ENCODE measurements around the gene SERPINH1.

SERPINH1 gene

GRCh38 chr11:75518771-75519653 lies 43.0 kb upstream of the SERPINH1 start:
- TF ChIP-seq CTCF (IDR thresholded peaks at IDR 0.05; ENCODE audit: insufficient read depth, low read length): no peak
- no peak for TF ChIP-seq REST (IDR thresholded peaks at IDR 0.05; ENCODE audit: insufficient replicate concordance, low read depth)
- TF ChIP-seq POLR2AphosphoS5 (IDR thresholded peaks at IDR 0.05; ENCODE audit: low read depth): no peak
- TF ChIP-seq SPI1 (IDR thresholded peaks at IDR 0.05; ENCODE audit: borderline replicate concordance, low read depth): no peak
- no peak for TF ChIP-seq GABPA (IDR thresholded peaks at IDR 0.05; ENCODE audit: low read depth)
- DNase-seq (ENCODE audit: low read depth in 1 of 2, low spot score in 1 of 2): no peak
- Histone ChIP-seq H3K4me3 (replicated peaks; ENCODE audit: insufficient read depth, low read length) (no peak overlapping the region), H3K27me3 (ENCODE audit: insufficient read depth, poor library complexity, severe bottlenecking) (peaks cover 14% of the 10 kb centered on the region), H3K27ac (replicated peaks) (no peak overlapping the region)

GRCh38 chr11:75520688-75521087 lies 41.4 kb upstream of the SERPINH1 start:
- Histone ChIP-seq H3K4me3 (replicated peaks; ENCODE audit: insufficient read depth, low read length) (no peak overlapping the region), H3K27ac (replicated peaks) (no peak overlapping the region), H3K27me3 (ENCODE audit: insufficient read depth, poor library complexity, severe bottlenecking) (peaks cover 28% of the 10 kb centered on the region)
- DNase-seq (ENCODE audit: low read depth in 1 of 2, low spot score in 1 of 2): no peak
- TF ChIP-seq GABPA (IDR thresholded peaks at IDR 0.05; ENCODE audit: low read depth): no peak
- no peak for TF ChIP-seq SPI1 (IDR thresholded peaks at IDR 0.05; ENCODE audit: borderline replicate concordance, low read depth)
- TF ChIP-seq REST (IDR thresholded peaks at IDR 0.05; ENCODE audit: insufficient replicate concordance, low read depth): no peak
- no peak for TF ChIP-seq CTCF (IDR thresholded peaks at IDR 0.05; ENCODE audit: insufficient read depth, low read length)
- TF ChIP-seq POLR2AphosphoS5 (IDR thresholded peaks at IDR 0.05; ENCODE audit: low read depth): no peak

GRCh38 chr11:75522286-75523044 lies 39.6 kb upstream of the SERPINH1 start:
- Histone ChIP-seq H3K27me3 (ENCODE audit: insufficient read depth, poor library complexity, severe bottlenecking) (peaks cover 41% of the 10 kb centered on the region), H3K4me3 (replicated peaks; ENCODE audit: insufficient read depth, low read length) (no peak overlapping the region), H3K27ac (replicated peaks) (no peak overlapping the region)
- TF ChIP-seq CTCF (IDR thresholded peaks at IDR 0.05; ENCODE audit: insufficient read depth, low read length): no peak
- DNase-seq (ENCODE audit: low read depth in 1 of 2, low spot score in 1 of 2): no peak

Data from HL-60 (cell line).